HG03575 (cell line): ENCODE measurements around the gene ALG8.
"Not testable (repeated sequence)": the region's sequence is repeated elsewhere in the genome, so short reads cannot be mapped to it uniquely, and the experiment has no call there.

Experiments used
- ATAC-seq: cut with Tn5 transposase; IDR thresholded peaks from one replicate; pipeline ENCODE4 v1.9.1; 2021; ENCODE audit not compliant: unreplicated experiment, insufficient number of reproducible peaks, low FRiP score; ENCODE audit errors: extremely low read depth

ALG8 gene

GRCh38 chr11:78110830-78111229 lies 28.6 kb downstream of the ALG8 start:
- ATAC-seq, result no peak

- no peak for ATAC-seq
Measured at GRCh38 chr11:78110351-78110750, 29.1 kb downstream of the ALG8 start.

GRCh38 chr11:78109081-78110015 lies 30.1 kb downstream of the ALG8 start:
- ATAC-seq, result no peak

DNA sequence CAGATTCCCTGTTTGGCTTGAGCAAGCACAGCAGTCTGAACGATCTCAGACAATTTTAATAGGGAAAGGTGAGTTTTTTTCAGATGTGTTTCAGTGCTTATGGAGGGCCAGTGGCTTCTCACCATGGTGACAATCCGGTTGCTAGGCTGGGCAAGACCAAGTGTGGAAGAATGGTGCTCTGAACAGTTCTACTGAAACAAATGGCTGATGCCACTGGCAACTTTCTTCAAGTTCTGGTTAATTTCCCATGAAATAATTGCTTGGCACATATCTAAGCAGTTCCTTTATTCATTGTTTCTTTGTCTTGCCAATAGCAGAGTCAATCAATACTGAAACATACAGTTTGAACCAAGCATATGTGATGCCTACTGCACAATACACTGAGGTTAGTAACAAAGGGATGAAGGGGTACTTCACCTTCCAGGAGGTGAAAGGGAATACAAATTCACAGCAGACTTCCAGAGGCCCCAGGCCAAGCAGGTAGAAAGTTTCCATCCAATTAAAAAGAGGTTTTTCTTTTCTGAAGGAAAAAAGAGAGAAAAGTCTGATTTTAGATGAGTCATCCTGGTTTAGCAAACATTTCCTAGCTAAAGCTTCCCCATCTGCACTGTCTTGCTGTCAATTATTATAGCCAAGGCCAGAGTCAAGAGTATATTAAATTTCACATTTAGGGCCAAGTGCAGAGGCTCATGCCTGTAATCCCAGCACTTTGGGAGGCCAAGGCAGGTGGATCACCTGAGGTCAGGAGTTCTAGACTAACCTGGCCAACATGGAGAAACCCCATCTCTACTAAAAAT lies 38.6 kb downstream of the ALG8 start:
- ATAC-seq, result no peak

DNA sequence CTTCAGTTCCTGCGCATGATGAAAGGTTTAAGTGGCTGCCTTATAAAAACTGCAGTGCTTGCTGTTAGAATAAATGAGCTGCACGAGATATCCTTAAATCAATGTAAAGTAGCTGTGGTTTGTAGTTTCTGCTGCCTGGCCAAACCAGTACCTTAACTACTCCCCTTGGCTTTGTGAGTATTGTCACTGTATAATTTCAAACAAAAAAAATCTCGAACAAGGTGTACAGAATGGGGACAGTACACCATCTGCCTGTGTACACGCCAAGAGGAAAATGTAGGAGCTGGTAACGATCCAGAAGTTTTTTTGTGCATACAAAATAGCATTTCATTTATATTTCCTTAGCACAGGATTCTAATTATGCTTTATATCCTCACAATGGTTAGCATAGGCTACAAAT lies 39.2 kb downstream of the ALG8 start:
- no peak for ATAC-seq

DNA sequence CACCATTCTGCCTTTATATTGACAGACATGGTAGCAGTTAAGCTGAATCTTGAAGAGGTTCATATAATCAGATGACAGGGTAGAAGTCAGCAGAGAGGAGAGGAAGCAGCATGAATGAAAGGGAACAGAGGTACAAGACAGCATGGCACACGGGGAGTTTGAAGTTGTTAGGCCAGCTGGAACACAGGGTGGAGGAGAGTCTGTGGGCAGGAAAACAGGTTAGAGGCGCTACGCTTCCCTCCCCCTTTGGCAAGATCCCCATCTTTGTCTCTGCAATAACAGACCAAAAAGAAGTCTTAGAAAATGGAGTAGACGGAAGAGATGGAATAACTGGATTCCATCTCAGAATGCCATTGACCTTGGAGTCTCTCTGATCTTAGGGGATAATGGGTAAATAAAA lies 39.8 kb downstream of the ALG8 start:
- no peak for ATAC-seq

- ATAC-seq, result no peak
Measured at GRCh38 chr11:78097666-78098385, 41.6 kb downstream of the ALG8 start.

- ATAC-seq, result no peak
Measured at GRCh38 chr11:78094250-78094649, 45.2 kb downstream of the ALG8 start.

DNA sequence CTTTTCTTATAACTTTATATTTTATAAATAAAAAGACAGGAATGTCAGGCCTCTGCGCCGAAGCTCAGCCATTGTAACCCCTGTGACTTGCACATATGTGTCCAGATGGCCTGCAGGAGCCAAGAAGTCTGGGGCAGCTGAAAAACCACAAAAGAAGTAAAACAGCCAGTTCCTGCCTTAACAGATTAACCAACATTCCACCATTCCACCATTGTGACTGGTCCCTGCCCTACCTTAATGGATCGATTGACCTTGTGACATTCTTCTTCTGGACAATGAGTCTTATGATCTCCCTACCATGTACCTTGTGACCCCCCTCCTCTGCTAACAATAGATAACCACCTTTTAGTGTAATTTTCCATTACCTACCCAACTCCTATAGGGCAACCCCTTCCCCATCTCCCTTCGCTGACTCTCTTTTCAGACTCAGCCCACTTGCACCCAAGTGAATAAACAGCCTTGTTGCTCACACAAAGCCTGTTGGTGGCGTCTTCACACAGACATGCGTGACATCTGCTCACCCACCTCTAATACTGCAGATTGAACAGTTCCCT lies 52.8 kb downstream of the ALG8 start:
- ATAC-seq, result not testable (repeated sequence)

- no peak for ATAC-seq
Measured at GRCh38 chr11:78085972-78086371, 53.5 kb downstream of the ALG8 start.

DNA sequence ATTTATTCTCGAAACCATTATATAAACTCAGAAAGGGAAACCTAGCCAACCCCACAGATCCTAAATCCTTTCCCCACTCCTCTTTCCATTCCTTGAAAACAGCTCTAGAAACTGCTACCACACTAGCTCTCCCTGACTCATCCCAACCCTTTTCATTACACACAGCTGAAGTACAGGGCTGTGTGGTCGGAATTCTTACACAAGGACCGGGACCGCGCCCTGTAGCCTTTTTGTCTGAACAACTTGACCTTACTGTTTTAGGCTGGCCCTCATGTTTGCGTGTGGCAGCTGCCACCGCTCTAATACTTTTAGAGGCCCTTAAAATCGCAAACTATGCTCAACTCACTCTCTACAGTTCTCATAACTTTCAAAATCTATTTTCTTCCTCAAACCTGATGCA lies 54.9 kb downstream of the ALG8 start:
- ATAC-seq, result not testable (repeated sequence)

DNA sequence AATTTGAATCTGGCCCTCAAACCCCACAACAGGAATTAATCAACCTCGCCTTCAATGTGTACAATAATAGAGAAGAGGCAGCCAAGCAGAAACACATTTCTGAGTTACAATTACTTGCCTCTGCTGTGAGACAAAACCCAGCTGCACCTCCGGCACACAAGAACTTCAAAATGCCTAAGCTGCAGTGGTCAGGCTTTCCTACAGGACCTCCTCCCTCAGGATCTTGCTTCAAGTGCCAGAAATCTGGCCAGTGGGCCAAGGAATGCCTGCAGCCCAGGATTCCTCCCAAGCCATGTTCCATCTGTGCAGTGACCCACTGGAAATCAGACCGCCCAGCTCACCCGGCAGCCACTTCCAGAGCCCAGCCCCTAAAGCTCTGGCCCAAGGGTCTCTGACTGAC lies 56.4 kb downstream of the ALG8 start:
- no peak for ATAC-seq

DNA sequence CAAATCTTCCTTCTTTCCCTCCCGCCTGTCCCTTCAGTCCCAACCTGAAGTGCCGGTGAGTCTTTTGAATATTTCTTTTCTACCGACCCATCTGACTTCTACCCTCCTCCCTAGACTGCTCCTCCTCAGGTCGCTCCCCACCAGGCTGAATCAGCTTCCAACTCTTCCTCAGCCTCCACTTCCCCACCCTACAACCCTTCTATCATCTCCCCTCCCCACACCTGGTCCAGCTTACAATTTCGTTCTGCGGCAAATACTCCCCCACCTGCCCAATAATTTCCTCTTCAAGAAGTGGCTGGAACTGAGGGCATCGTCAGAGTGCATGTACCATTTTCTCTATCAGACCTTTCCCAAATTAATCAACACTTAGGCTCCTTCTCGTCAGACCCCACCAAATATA lies 57.3 kb downstream of the ALG8 start:
- no peak for ATAC-seq

DNA sequence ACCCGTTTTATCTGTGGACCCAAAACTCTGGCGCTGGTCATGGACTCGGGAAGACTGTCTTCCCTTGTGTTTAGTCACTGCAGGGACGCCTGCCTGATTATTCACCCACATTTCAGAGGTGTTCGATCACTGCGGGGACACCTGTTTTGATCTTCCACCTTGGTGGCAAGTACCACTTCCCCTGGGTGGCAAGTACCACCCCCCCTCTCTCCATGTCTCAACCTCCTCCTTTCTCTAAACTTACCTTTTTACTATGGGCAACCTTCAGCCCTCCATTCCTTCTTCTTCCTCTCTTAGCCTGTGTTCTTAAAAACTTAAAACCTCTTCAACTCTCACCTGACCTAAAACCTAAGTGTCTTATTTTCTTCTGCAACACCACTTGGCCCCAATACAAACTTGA lies 57.8 kb downstream of the ALG8 start:
- no peak for ATAC-seq

DNA sequence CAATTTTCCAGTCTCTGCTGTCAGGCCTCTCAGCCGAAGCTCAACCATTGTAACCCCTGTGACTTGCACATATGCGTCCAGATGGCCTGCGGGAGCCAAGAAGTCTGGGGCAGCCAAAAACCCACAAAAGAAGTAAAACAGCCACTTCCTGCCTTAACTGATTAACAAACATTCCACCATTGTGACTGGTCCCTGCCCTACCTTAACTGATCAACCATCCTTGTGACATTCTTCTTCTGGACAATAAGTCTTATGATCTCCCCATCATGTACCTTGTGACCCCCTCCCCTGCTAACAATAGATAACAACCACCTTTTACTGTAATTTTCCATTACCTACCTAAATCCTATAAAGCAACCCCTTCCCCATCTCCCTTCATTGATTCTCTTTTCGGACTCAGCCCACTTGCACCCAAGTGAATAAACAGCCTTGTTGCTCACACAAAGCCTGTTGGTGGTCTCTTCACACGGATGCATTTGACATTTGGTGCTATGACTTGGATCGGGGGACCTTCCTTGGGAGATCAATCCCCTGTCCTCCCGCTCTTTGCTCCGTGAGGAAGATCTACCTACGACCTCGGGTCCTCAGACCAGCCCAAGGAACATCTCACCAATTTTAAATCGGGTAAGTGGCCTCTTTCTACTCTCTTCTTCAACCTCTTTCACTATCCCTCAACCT lies 58.5 kb downstream of the ALG8 start:
- no peak for ATAC-seq

DNA sequence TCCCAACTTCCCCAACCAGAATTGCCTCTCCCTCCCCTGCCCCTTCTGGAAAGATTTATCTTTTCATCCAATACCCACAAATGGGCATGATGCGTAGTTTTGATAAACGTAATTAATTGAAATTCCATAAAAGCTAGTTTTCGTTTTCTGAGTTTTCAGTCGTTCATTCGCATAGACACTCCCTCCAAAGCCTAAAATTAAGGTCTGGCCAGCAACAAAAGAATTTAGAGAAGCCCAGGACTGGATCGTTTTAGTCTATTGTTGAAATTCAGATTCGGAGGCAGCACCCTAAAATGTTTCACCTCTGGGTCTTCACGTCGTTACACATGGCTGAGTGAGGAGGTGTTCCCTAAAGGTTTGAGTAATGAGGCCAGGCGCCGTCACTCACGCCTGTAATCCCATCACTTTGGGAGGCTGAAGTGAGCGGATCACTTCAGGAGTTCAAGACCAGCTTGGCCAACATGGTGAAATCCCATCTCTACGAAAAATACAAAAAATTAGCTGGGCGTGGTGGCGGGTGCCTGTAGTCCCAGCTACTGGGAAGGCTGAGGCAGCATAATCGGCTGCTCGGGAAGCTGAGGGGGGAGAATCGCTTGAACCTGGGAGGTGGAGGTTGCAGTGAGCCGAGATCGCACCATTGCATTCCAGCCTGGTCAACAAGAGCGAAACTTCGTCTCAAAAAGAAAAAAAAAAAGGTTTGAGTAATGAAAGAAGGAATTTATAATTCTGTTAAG lies 59.2 kb downstream of the ALG8 start:
- no peak for ATAC-seq

DNA sequence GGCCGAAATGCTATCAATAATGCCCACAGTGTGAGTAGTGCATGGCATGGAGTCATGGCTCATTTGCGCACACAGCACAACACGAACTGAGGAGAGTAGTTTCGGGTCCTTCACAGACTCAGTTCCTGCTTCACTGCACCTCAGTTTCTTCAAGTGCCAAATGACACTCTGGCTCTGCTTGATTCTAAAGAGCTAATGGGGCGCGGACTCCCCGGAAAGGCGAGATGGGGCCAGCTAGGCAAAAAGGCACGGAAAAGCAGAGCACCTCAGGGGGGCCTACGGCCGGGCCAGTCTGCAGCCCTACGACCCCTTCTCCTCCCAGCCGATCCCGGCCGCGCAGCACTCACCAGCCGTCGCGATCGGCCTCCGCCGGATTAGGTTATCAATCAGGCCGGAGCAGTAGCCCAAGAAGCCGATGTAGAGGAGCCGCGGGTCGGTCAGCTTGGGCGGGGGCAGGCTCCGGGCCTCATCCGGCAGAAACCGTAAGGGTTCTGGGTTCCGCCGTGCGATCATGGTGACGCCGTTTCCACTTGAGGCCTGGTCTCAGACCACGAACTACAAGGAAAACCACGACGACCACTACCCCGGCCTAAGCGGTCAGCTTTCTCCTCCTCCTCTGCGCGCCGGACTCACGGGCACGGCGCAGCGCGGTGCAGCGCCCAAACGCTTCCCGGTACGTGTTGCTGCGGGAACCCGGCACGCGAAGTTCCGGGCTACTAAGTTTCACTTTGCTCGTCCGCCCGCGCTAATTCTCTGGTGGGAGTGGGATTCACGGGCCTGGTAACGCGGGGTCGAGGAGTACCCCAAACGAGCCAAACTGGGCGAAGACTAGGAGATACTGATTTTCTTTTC lies 60.0 kb downstream of the ALG8 start, which contains the start of gene NDUFC2:
TSS of gene NDUFC2 (minus strand) at position 631 of the 852 bp plus-strand sequence. CDS start at position 513, 118 bp downstream.
- ATAC-seq, result peak; percentile 31
